Measurements from ENCODE around the gene TENM3. TPM values are rescaled to one million over a fixed set of nuclear protein-coding genes. Genes with fewer than 3 reads are reported as not detected.

TENM3 gene
- total and polyA plus RNA-seq, 10 of the 15 experiments (the other 5 are each of a cell fraction or from before 2014, with no cell fraction given): 0.01 to 1.7 (median 0.08) TPM; not detected in 2

DNA sequence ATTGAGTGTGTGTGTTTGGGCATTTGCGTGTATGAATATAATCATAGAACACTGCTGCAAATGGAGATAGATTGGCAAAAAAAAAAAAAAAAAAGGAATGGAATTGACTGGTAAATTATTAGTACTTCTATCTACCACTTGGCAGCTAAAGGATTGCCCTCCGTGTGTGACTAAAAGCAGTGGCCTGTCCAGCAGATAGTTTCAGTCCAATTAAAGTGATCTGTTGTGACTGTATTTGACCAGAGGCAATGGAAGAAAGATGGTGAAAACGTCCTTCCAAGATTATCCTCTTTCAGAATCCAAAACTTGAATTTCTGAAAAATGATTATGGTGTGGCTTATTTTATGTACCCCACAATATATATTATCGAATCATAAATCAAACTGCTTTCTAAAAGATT lies 19.5 kb upstream of the TENM3 start:
- no peaks in the 10 kb centered on the region for H3K9me3 ChIP-seq (replicated peaks; ENCODE audit: control insufficient read depth, insufficient read depth, low read length)
- H3K27me3 ChIP-seq (replicated peaks in 1 of 2; ENCODE audit: control insufficient read depth in 2 of 2, insufficient read depth in 2 of 2, low read length in 1 of 2): no peaks in the 10 kb centered on the region
- TF ChIP-seq SPI1 (IDR thresholded peaks at IDR 0.05; ENCODE audit: borderline replicate concordance, insufficient read depth, low read depth, low read length) (no peak), TCF12 (IDR thresholded peaks at IDR 0.05; ENCODE audit: low read depth, low read length) (no peak), ETV6 (conservative IDR thresholded peaks at IDR 0.05 in 1 of 2, IDR thresholded peaks at IDR 0.05 in 1 of 2; ENCODE audit: borderline replicate concordance in 1 of 2, low read depth in 1 of 2) (no peak), NRF1 (conservative IDR thresholded peaks at IDR 0.05; ENCODE audit: low read depth, low read length) (no peak), LARP7 (IDR thresholded peaks at IDR 0.05) (no peak), IRF4 (IDR thresholded peaks at IDR 0.05; ENCODE audit: low read depth, low read length) (no peak), CREB1 (IDR thresholded peaks at IDR 0.05; ENCODE audit: low read depth) (no peak)
- no peaks in the 10 kb centered on the region for H4K20me1 ChIP-seq (ENCODE audit: control insufficient read depth, insufficient read depth)
- intact Hi-C loops (cut with micrococcal nuclease; ENCODE audit: unreplicated experiment) (no loop called here), in situ Hi-C loops (cut with MboI) (no loop called here)
- no peak overlapping the region for H2AFZ ChIP-seq (ENCODE audit: control insufficient read depth, low read depth, low read length)
- no peaks in the 10 kb centered on the region for H3K36me3 ChIP-seq (ENCODE audit: control insufficient read depth in 2 of 2, insufficient read depth in 2 of 2, low read length in 1 of 2)
- ChIA-PET SMC1A (ENCODE audit: uncharacterized antibody, unreplicated experiment) (no interaction called here), POLR2A (no interaction called here), CTCF (no interaction called here), RAD21 (ENCODE audit: unreplicated experiment) (no interaction called here)
- no peaks in the 10 kb centered on the region for H3K4me1 ChIP-seq (ENCODE audit: control insufficient read depth, insufficient read depth, low read length)
- H3K27ac ChIP-seq (ENCODE audit: control insufficient read depth, insufficient read depth): no peak overlapping the region
- H3K79me2 ChIP-seq (ENCODE audit: control insufficient read depth, insufficient read depth, low read length): no peaks in the 10 kb centered on the region
- H3K9ac ChIP-seq (ENCODE audit: control insufficient read depth, insufficient read depth, low read length): no peak overlapping the region
- DNase-seq (ENCODE audit: low read depth, low spot score) (no peak), ATAC-seq (no peak), FAIRE-seq (no peak)
- no peak overlapping the region for H3K4me3 ChIP-seq
- no peak overlapping the region for H3K4me2 ChIP-seq (ENCODE audit: control insufficient read depth, insufficient read depth)
- no TSS peak for BruUV-seq (replicated peaks)
- WGBS (ENCODE audit: insufficient coverage, insufficient replicate concordance, low lambda C conversion rate, missing lambda C conversion rate): 35% methylated on average over 4 of the region's 4 CpGs

DNA sequence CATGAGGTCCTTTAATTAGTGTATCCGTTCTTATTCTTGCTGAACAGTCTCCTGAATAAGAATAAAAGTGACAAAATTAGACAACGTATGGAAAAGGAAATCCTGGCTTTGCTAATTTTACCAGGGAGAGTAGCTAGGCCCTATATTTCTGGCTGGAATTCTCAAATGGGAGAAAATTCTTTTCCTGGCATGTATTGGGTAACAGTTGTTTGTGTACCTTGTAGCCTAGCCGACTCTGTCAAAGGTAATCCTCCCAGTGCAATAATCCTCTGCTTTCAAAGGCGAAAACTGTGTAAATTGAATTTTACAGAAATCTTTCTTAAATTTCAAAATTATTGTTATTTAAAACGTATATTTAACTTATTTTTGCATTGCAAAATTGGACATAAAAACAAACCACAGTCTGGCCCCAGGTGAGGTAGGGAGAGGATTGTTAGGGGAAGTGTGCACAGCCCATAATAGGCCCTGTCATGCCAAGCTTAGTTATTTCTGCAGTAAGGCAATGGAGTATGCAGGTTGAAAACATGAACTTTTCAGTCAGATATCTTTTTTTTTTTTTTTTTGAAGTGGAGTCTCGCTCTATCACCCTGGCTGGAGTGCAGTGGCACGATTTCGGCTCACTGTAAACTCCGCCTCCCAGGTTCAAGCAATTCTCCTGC lies 18.9 kb upstream of the TENM3 start:
- no peak for TF ChIP-seq KLF5 (IDR thresholded peaks at IDR 0.05; ENCODE audit: partially characterized antibody)
- TF ChIP-seq CREM (IDR thresholded peaks at IDR 0.05; ENCODE audit: low read depth): no peak
- TF ChIP-seq, protein P1, sequence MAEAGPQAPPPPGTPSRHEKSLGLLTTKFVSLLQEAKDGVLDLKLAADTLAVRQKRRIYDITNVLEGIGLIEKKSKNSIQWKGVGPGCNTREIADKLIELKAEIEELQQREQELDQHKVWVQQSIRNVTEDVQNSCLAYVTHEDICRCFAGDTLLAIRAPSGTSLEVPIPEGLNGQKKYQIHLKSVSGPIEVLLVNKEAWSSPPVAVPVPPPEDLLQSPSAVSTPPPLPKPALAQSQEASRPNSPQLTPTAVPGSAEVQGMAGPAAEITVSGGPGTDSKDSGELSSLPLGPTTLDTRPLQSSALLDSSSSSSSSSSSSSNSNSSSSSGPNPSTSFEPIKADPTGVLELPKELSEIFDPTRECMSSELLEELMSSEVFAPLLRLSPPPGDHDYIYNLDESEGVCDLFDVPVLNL (IDR thresholded peaks at IDR 0.05; ENCODE audit: low read depth, low read length): no peak
- no peak overlapping the region for H3K9ac ChIP-seq (ENCODE audit: control insufficient read depth, insufficient read depth, low read length)
- H3K27ac ChIP-seq (ENCODE audit: control insufficient read depth, insufficient read depth): no peak overlapping the region
- RAD21 ChIA-PET (ENCODE audit: unreplicated experiment): no interaction called here
- in situ Hi-C loops (cut with MboI): no loop called here
- no peak overlapping the region for H3K4me3 ChIP-seq
- no peaks in the 10 kb centered on the region for H3K36me3 ChIP-seq (ENCODE audit: control insufficient read depth in 2 of 2, insufficient read depth in 2 of 2, low read length in 1 of 2)
- 38% methylated on average over 7 of the region's 9 CpGs for whole genome bisulfite sequencing (ENCODE audit: insufficient coverage, insufficient replicate concordance, low lambda C conversion rate, missing lambda C conversion rate)
- FAIRE-seq (no peak), ATAC-seq (no peak), DNase-seq (ENCODE audit: low read depth, low spot score) (no peak)
- CTCF ChIA-PET: no interaction called here
- no peaks in the 10 kb centered on the region for H3K9me3 ChIP-seq (replicated peaks; ENCODE audit: control insufficient read depth, insufficient read depth, low read length)
- POLR2A ChIA-PET: no interaction called here
- SMC1A ChIA-PET (ENCODE audit: uncharacterized antibody, unreplicated experiment): interaction anchor here (0.6 kb wide), 1 partner anchor 561 kb away, joined by 5 read pairs; no protein-coding TSS in a partner anchor
- H4K20me1 ChIP-seq (ENCODE audit: control insufficient read depth, insufficient read depth): no peaks in the 10 kb centered on the region
- no peak overlapping the region for H3K4me2 ChIP-seq (ENCODE audit: control insufficient read depth, insufficient read depth)
- intact Hi-C loops (cut with micrococcal nuclease; ENCODE audit: unreplicated experiment): no loop called here
- no peaks in the 10 kb centered on the region for H3K4me1 ChIP-seq (ENCODE audit: control insufficient read depth, insufficient read depth, low read length)
- no peaks in the 10 kb centered on the region for H3K27me3 ChIP-seq (replicated peaks in 1 of 2; ENCODE audit: control insufficient read depth in 2 of 2, insufficient read depth in 2 of 2, low read length in 1 of 2)
- no peak overlapping the region for H2AFZ ChIP-seq (ENCODE audit: control insufficient read depth, low read depth, low read length)
- no peaks in the 10 kb centered on the region for H3K79me2 ChIP-seq (ENCODE audit: control insufficient read depth, insufficient read depth, low read length)
- no TSS peak for BruUV-seq (replicated peaks)

Measured in GM12878 (cell line).